Naive thymus-derived CD4-positive, alpha-beta T cell (primary cell): Measurements from ENCODE around the gene CCDC187. TPM values are rescaled to one million over a fixed set of nuclear protein-coding genes. Genes with fewer than 3 reads are reported as not detected.

Experiments
- ATAC-seq: fragments of 150-1000 bp; cut with Tn5 transposase; 2 replicates; pipeline ENCODE4 v1.10.0; 2021; ENCODE audit warnings: mild to moderate bottlenecking, moderate library complexity
- CTCF ChIA-PET: fragments of 350-600 bp; sonication (Branson Sonifier 250); formaldehyde crosslinking; loops from one replicate; lab custom pipeline; 2021; ENCODE audit warnings: antibody characterized with exemption; lab: Charles Lee
- POLR2A ChIA-PET: fragments of 350-600 bp; sonication (Branson Sonifier 250); formaldehyde crosslinking; loops from one replicate; lab custom pipeline; 2021; ENCODE audit warnings: antibody characterized with exemption, inconsistent platforms; lab: Charles Lee
- DNase-seq, 9 donors: peaks; one replicate each; pipeline versions ENCODE4 v3.0.0 to v3.0.0-alpha.2; 2020 to 2022; ENCODE audit warnings: mixed read lengths in 1 of 9
- H3K27ac ChIP-seq: one replicate; pipeline ENCODE4 v1.7.0; 2013; ENCODE audit warnings: mild to moderate bottlenecking, low read depth, low read length, moderate library complexity
- H3K27me3 ChIP-seq, 2 donors: one replicate each; pipeline ENCODE4 v1.7.0; 2013; ENCODE audit warnings: low read length in 2 of 2, mild to moderate bottlenecking in 2 of 2, moderate library complexity in 2 of 2; ENCODE audit not compliant: control insufficient read depth in 2 of 2, insufficient read depth in 2 of 2
- H3K36me3 ChIP-seq, 3 experiments: 1 replicate in 2 of 3; 2 replicates in 1 of 3; pipeline ENCODE4 v1.7.0; 2013; ENCODE audit warnings: low read length in 3 of 3, mild to moderate bottlenecking in 3 of 3, moderate library complexity in 1 of 3; ENCODE audit not compliant: insufficient read depth in 3 of 3, control insufficient read depth in 2 of 3
- H3K4me1 ChIP-seq, 2 donors: one replicate each; pipeline ENCODE4 v1.7.0; 2013; ENCODE audit warnings: low read length in 2 of 2, mild to moderate bottlenecking in 2 of 2, moderate library complexity in 1 of 2; ENCODE audit not compliant: control insufficient read depth in 2 of 2, insufficient read depth in 2 of 2
- H3K4me3 ChIP-seq: 2 replicates; pipeline ENCODE4 v1.7.0; 2013; ENCODE audit warnings: mild to moderate bottlenecking, low read length
- H3K9me3 ChIP-seq, 3 experiments: 1 replicate in 2 of 3; 2 replicates in 1 of 3; pipeline ENCODE4 v1.7.0; 2013; ENCODE audit warnings: low read length in 3 of 3; ENCODE audit not compliant: control insufficient read depth in 2 of 3
- H3K27ac Mint-ChIP-seq, 9 donors: one replicate each; pipeline ENCODE4 v1.8.0; 2020 to 2022; ENCODE audit warnings: mixed read lengths in 9 of 9, mild to moderate bottlenecking in 8 of 9, moderate library complexity in 5 of 9, inconsistent platforms in 2 of 9
- H3K27me3 Mint-ChIP-seq, 5 donors: one replicate each; pipeline ENCODE4 v1.8.0; 2021 to 2022; ENCODE audit warnings: mixed read lengths in 5 of 5, mild to moderate bottlenecking in 1 of 5
- H3K36me3 Mint-ChIP-seq, 5 donors: one replicate each; pipeline ENCODE4 v1.8.0; 2020 to 2022; ENCODE audit warnings: mixed read lengths in 5 of 5, mild to moderate bottlenecking in 3 of 5, inconsistent platforms in 1 of 5
- H3K4me1 Mint-ChIP-seq, 7 donors: one replicate each; pipeline ENCODE4 v1.8.0; 2020 to 2022; ENCODE audit warnings: mixed read lengths in 7 of 7, mild to moderate bottlenecking in 3 of 7, inconsistent platforms in 1 of 7
- H3K4me3 Mint-ChIP-seq, 10 donors: one replicate each; pipeline ENCODE4 v1.8.0; 2020 to 2022; ENCODE audit warnings: mild to moderate bottlenecking in 10 of 10, mixed read lengths in 10 of 10, moderate library complexity in 6 of 10, inconsistent platforms in 2 of 10
- H3K9me3 Mint-ChIP-seq, 11 donors: one replicate each; pipeline ENCODE4 v1.8.0; 2020 to 2022; ENCODE audit warnings: mixed read lengths in 11 of 11, mild to moderate bottlenecking in 4 of 11, inconsistent platforms in 1 of 11, moderate library complexity in 1 of 11
- intact Hi-C, 2 donors: fragments of 100-400 bp; cut with micrococcal nuclease; formaldehyde crosslinking; loops; one replicate each; pipeline ENCODE4 v1.15.1; 2023
- polyA plus RNA-seq, 2 donors: library from polyadenylated mRNA; unstranded; fragments of 300-500 nt; fragmentation: Illumina TruSeq; gene quantifications; one replicate each; pipeline ENCODE4 v1.2.3, GENCODE V29; 2021
- total RNA-seq, 6 experiments: library from RNA in 5 of 6; stranded (reverse) in 5 of 6; gene quantifications; 1 replicate in 5 of 6; 2 replicates in 1 of 6; pipeline ENCODE4 v1.2.3 and lab custom pipeline; 2021 to 2026

Gene CCDC187
- total and polyA plus RNA-seq, 7 experiments from 2014 or later = 0.10 TPM; not detected in 6

GRCh38 chr9:136201174-136201573 lies 102.7 kb downstream of the CCDC187 start:
- H3K9me3 ChIP-seq = no peaks in the 10 kb centered on the region
- no peaks in the 10 kb centered on the region for H3K4me1 ChIP-seq
- Mint-ChIP-seq H3K4me1 (peaks cover 0 to 9% (median 4%) of the 10 kb centered on the region in 7 donors), H3K36me3 (peaks cover 2 to 3% (median 3%) of the 10 kb centered on the region in 5 donors), H3K9me3 (peaks cover 0 to 3% (median 0%) of the 10 kb centered on the region in 11 donors), H3K4me3 (no peak overlapping the region), H3K27me3 (peaks cover 24 to 53% (median 38%) of the 10 kb centered on the region in 5 donors), H3K27ac (no peak overlapping the region)
- ChIA-PET POLR2A (no interaction called here), CTCF (no interaction called here)
- H3K27ac ChIP-seq = no peak overlapping the region
- intact Hi-C loops = no loop called here
- peaks cover 0 to 8% of the 10 kb centered on the region in 2 donors for H3K27me3 ChIP-seq
- DNase-seq = no peak
- ATAC-seq = no peak
- no peaks in the 10 kb centered on the region for H3K36me3 ChIP-seq
- no peak overlapping the region for H3K4me3 ChIP-seq

- no peaks in the 10 kb centered on the region for H3K36me3 ChIP-seq
- peaks cover 0 to 10% (median 4%) of the 10 kb centered on the region in 7 donors for H3K4me1 Mint-ChIP-seq
- H3K36me3 Mint-ChIP-seq = no peaks in the 10 kb centered on the region
- H3K4me1 ChIP-seq = no peaks in the 10 kb centered on the region
- peaks cover 0 to 2% (median 0%) of the 10 kb centered on the region in 11 donors for H3K9me3 Mint-ChIP-seq
- peaks cover 25 to 55% (median 38%) of the 10 kb centered on the region in 5 donors for H3K27me3 Mint-ChIP-seq
- H3K27ac Mint-ChIP-seq = no peak overlapping the region
- peaks cover 0 to 13% of the 10 kb centered on the region in 2 donors for H3K27me3 ChIP-seq
- no peak overlapping the region for H3K27ac ChIP-seq
- DNase-seq (no peak), ATAC-seq (no peak)
- intact Hi-C loops = no loop called here
- POLR2A ChIA-PET = no interaction called here
- no peaks in the 10 kb centered on the region for H3K9me3 ChIP-seq
- no peak overlapping the region for H3K4me3 Mint-ChIP-seq
- CTCF ChIA-PET = no interaction called here
- H3K4me3 ChIP-seq = no peak overlapping the region
Measured at GRCh38 chr9:136200424-136200823, 103.5 kb downstream of the CCDC187 start.

Other genes starting within 250 kb of the CCDC187 start
- gene NACC2, start 208.8 kb downstream of the CCDC187 start, total RNA-seq = 10 to 100 TPM in 1 of 5 experiments, 1 to 10 TPM in 4; 2.7 to 17.7 (median 8.2) TPM
- gene NACC2, start 208.8 kb downstream of the CCDC187 start, polyA plus RNA-seq = under 1 TPM; 0.92 to 0.97 TPM
- 10 to 100 TPM; 16.4 to 55.3 (median 41.3) TPM for gene TMEM250, start 185.2 kb downstream of the CCDC187 start, total RNA-seq
- 10 to 100 TPM; 42.2 to 61.8 TPM for gene TMEM250, start 185.2 kb downstream of the CCDC187 start, polyA plus RNA-seq
- gene LHX3, start 99.0 kb downstream of the CCDC187 start, total RNA-seq = under 1 TPM in 2 of 5 experiments, not detected in 3; 0.15 to 0.21 TPM
- gene LHX3, start 99.0 kb downstream of the CCDC187 start, polyA plus RNA-seq = not detected
- 10 to 100 TPM; 11.5 to 15.9 (median 12.0) TPM for gene QSOX2, start 58.3 kb downstream of the CCDC187 start, total RNA-seq
- gene QSOX2, start 58.3 kb downstream of the CCDC187 start, polyA plus RNA-seq = under 1 TPM; 0.26 to 0.52 TPM
- gene GPSM1, start 23.4 kb upstream of the CCDC187 start, total RNA-seq = 10 to 100 TPM in 1 of 5 experiments, 1 to 10 TPM in 4; 6.1 to 11.5 (median 8.6) TPM
- gene GPSM1, start 23.4 kb upstream of the CCDC187 start, polyA plus RNA-seq = 1 to 10 TPM in 1 of 2 donors, under 1 TPM in 1; 0.87 to 1.4 TPM
- gene DNLZ, start 59.6 kb upstream of the CCDC187 start, total RNA-seq = 10 to 100 TPM; 17.2 to 27.5 (median 24.8) TPM
- gene DNLZ, start 59.6 kb upstream of the CCDC187 start, polyA plus RNA-seq = 10 to 100 TPM; 46.6 to 51.3 TPM
- 10 to 100 TPM in 1 of 5 experiments, 1 to 10 TPM in 4; 1.1 to 19.9 (median 1.4) TPM for gene CARD9, start 69.6 kb upstream of the CCDC187 start, total RNA-seq
- under 1 TPM; 0.10 to 0.18 TPM for gene CARD9, start 69.6 kb upstream of the CCDC187 start, polyA plus RNA-seq
- 10 to 100 TPM; 10.0 to 16.3 (median 12.8) TPM for gene SNAPC4, start 96.1 kb upstream of the CCDC187 start, total RNA-seq
- 1 to 10 TPM; 1.2 to 2.7 TPM for gene SNAPC4, start 96.1 kb upstream of the CCDC187 start, polyA plus RNA-seq
- 10 to 100 TPM; 56.3 to 89.0 (median 66.6) TPM for gene ENTR1, start 106.5 kb upstream of the CCDC187 start, total RNA-seq
- 10 to 100 TPM in 1 of 2 donors, 1 to 10 TPM in 1; 9.2 to 14.4 TPM for gene ENTR1, start 106.5 kb upstream of the CCDC187 start, polyA plus RNA-seq
- 10 to 100 TPM; 60.5 to 86.3 (median 71.6) TPM for gene PMPCA, start 106.6 kb upstream of the CCDC187 start, total RNA-seq
- gene PMPCA, start 106.6 kb upstream of the CCDC187 start, polyA plus RNA-seq = 10 to 100 TPM; 32.2 to 47.9 TPM
- gene INPP5E, start 135.8 kb upstream of the CCDC187 start, total RNA-seq = 10 to 100 TPM; 15.7 to 23.8 (median 22.6) TPM
- gene INPP5E, start 135.8 kb upstream of the CCDC187 start, polyA plus RNA-seq = 1 to 10 TPM; 2.3 to 4.3 TPM
- gene SEC16A, start 178.9 kb upstream of the CCDC187 start, total RNA-seq = 10 to 100 TPM; 79.8 to 88.5 (median 86.1) TPM
- 10 to 100 TPM; 25.4 to 42.9 TPM for gene SEC16A, start 178.9 kb upstream of the CCDC187 start, polyA plus RNA-seq
- gene NOTCH1, start 242.0 kb upstream of the CCDC187 start, total RNA-seq = 10 to 100 TPM; 49.7 to 92.9 (median 58.0) TPM
- gene NOTCH1, start 242.0 kb upstream of the CCDC187 start, polyA plus RNA-seq = 1 to 10 TPM; 1.9 to 7.1 TPM